GM18951 (cell line): ENCODE measurements around the gene ITGA7.
A peak's percentile ranks its signal among the peaks of the same experiment; 100 is the strongest.

Experiments used
- POLR2A ChIP-seq: IDR thresholded peaks from 4 replicates; pipeline ENCODE4 v1.6.1; 2011; ENCODE audit warnings: mild to moderate bottlenecking; ENCODE audit not compliant: insufficient read length, insufficient read depth; ENCODE audit errors: extremely low read depth
- in situ Hi-C: fragments of 300-500 bp; cut with MboI; formaldehyde crosslinking; loops from one replicate; pipeline ENCODE4 v1.12.0; 2022; ENCODE audit warnings: low sequenced_read_pairs, mixed read lengths, inconsistent platforms; ENCODE audit not compliant: unreplicated experiment

ITGA7 gene

DNA sequence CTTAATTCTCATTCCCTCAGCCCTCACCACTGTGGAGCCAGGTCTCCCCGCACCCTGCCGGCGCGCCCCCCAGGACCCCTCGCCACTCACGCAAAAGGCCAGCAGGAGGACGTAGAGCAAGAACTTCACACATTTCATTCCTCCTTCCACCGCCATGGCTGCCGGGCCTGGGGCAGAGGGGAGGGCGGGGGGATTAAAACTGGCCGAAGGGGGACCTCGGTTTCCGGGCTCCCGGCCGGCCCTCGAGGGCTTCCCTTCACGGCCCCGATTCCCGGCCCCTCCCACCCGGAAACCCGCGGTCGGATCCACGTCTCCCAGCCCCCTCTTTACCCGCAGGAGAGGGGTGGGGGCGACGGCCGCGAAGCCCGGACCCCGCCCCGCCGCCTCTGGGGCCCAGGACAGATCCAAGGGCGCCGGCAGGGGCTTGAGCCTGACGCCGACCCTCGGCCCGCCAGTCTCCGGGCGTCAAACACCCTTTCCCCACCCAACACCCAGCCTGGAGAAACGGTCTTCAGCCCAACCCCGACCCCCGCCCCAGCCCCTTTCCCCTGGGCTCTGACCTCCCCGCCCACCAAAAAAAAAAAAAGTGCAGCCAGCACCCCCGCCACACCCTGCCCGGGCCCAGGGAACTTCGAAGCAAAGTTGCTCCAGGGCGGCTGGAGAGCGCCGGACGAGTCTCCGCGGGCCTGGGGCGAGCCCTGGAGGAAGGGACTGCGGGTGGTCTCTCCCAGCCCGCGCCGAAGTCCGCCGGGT is 20.7 kb upstream of the ITGA7 start:
- TF ChIP-seq POLR2A: no peak
- in situ Hi-C loops: no loop called here

DNA sequence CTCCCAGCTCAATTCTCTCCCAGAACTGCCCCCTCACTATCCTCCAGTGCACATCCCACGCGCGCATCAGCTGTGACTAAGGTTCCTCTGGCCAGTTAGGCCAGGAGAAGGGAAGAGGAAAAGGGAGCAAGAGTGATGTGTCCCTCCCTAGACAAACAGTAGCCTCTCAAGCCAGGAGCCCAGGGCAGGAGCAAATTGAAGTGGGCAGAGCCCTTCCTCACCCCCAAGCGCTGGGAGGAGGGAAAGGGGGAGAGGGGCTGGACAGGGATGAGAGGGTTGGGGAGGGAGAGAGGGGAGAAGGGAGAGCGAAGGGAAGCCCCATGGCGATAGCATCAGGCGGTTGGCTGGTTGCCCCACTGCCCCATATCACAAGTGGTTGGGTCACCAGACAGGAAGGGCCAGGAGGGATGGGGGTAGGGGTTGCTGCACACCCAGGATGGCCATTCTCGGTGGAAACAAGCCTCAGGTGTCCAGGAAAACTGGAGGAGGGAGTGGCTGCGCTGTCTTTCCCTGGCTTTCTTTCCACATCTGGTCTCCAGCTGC is 20.0 kb upstream of the ITGA7 start:
- no peak for TF ChIP-seq POLR2A
- in situ Hi-C loops: no loop called here

DNA sequence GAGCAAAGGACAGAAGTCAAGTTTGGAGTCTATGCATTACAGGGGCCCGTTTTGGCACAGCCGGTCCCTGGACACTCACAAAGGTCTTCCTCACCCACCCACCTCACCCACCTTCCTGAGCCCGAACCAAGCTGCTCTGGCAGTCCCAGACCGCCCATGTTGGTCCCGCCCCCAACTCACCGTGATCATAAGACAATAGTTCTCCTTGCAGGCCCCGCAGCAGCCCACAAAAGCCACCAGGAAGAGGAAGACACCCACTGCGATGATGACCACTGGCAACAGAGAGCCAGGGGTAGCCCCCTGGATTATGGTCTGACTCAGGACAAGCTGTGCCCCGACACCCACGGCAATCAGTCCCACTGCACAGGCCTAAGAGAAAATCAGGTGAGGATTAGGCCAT is 19.3 kb upstream of the ITGA7 start:
- in situ Hi-C loops: no loop called here
- no peak for TF ChIP-seq POLR2A

DNA sequence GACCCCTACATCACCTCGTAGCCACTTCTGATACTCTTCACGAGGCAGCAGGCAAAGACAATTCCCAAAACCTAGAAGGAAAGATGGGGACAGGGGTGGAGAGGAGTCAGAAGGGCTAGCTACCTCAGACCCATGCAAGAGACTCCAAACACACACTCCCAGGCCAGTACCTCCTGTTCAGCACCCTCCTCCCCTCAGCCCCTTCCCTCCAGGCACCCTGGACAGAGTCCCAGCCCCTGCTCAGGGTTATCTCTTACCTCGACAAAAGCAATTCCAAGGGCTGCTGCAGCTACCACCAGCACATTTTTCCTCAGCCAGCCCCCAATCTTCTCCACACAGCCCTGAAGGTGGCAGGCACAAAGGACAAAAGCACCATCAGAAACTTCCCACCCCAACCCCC is 17.9 kb upstream of the ITGA7 start:
- in situ Hi-C loops: no loop called here
- TF ChIP-seq POLR2A: no peak

DNA sequence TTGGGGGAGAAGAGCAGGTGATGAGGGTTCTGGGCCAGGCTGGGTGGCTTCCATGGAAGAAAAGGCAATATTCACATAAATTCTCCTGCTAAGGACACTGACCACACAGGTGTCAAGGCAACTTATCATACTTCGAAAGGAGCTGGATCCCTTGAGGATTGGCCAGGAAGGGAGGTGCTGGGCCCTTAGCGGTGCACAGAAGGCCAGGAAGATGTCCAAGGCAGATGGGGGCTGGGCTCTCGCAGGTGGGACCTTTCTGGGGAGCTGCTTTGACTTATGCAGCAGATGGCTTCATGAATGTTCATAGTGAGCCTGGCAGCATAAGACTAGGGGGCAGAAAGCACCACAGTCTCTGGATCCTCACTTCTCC is 17.2 kb upstream of the ITGA7 start:
- in situ Hi-C loops: no loop called here
- TF ChIP-seq POLR2A: no peak

DNA sequence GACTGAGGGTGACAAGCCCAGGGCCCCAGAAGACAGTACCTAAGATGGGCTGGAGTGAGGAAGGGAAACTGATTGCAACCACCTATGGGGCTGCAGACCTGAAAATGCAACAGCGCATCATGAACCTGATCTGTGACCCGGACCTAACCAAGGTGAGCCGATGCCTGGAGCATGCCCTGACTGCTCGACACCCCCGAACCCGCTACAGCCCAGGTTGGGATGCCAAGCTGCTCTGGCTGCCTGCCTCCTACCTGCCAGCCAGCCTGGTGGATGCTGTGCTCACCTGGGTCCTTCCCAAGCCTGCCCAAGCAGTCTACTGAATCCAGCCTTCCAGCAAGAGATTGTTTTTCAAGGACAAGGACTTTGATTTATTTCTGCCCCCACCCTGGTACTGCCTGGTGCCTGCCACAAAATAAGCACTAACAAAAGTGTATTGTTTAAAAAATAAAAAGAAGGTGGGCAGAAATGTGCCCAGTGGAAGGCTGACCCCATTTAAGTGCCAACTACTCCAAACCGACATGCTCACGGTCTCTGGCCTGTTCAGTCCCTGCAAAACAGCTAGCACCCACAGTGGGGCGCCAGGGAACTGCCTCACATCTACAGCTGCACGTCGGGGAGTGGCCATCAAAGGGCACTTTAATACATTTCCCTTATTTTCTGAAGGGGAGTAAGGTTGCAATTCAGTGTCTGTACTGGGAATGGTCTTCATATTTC is 16.7 kb upstream of the ITGA7 start:
- in situ Hi-C loops: no loop called here
- no peak for TF ChIP-seq POLR2A

DNA sequence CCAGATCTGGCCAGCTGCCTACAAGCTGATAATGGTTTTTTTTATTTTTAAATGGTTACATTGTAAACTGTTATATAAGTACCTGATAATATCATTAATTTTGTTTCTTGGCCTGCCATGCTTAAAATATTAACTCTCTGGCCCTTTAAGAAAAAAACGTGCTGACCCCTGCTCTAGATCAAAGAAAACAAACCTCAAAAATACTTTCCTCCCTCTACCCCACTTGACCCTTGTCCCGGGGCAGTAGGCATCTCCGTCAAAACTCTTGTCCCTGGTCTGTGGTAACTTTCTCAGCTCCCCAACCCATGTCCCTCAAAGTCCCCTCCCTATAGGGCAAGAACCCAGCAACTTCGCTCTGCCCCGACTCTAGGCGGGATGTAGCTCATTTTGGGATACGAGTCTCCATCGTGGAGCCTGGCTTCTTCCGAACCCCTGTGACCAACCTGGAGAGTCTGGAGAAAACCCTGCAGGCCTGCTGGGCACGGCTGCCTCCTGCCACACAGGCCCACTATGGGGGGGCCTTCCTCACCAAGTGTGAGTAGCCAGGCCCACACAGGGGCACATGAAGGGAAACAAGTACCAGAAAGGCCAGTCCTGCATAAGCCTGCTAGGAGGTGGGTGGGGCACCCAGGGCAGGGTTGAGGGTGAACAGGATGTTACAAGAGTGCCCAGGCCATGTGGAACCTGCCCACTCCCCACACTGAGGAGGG is 16.0 kb upstream of the ITGA7 start:
- in situ Hi-C loops: no loop called here
- TF ChIP-seq POLR2A: peak; percentile 20

DNA sequence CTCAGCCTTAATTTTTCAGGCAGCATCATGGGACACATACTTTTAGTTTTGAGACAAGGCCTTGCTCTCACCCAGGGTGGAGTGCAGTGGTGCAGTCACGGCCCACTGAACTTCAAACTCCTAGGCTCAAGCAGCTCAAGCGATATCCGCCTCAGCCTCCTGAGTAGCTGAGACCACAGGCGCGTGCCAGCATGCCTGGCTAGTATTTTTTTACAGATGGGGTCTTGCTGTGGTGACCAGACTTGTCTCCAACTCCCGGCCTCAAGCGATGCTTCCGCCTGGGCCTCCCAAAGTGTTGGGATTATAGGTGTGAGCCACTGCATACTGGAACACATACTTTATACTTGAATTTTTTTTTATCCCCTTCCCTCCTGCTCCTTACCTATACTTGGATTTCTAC is 15.2 kb upstream of the ITGA7 start:
- in situ Hi-C loops: no loop called here
- no peak for TF ChIP-seq POLR2A

DNA sequence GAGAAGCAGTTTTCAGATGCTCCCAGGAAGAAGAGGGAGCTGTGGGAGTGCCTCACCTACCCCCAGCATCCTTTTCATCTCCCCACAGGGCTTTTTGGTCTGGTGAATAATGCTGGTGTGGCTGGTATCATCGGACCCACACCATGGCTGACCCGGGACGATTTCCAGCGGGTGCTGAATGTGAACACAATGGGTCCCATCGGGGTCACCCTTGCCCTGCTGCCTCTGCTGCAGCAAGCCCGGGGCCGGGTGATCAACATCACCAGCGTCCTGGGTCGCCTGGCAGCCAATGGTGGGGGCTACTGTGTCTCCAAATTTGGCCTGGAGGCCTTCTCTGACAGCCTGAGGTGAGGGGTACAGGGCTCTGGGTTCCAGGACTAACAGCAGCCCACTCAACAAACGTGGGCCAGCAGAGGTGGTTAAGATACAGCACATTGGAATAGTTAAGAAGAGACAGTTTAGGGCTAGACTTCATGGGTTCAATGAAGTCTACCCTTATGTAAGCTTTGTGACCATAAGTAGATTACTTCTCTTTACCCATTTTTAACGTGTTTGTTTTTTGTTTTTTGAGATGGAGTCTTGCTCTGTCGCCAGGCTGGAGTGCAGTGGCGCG is 14.0 kb upstream of the ITGA7 start:
- TF ChIP-seq POLR2A: no peak
- in situ Hi-C loops: no loop called here

DNA sequence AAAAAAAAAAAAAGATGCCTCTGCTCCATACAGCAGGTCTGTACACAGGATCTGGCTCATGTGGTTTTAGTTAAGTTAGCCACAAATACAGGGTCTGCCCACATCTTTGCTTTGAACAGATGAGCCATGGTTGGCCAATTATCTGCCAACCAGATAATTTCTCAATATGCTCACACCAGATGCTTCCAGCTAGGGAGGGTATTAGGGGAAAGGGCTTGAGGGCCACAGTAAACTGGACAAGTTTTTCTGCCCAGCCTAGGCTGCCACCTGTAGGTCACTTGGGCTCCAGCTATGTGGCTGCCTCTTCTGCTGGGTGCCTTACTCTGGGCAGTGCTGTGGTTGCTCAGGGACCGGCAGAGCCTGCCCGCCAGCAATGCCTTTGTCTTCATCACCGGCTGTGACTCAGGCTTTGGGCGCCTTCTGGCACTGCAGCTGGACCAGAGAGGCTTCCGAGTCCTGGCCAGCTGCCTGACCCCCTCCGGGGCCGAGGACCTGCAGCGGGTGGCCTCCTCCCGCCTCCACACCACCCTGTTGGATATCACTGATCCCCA is 13.3 kb upstream of the ITGA7 start:
- in situ Hi-C loops: no loop called here
- no peak for TF ChIP-seq POLR2A

DNA sequence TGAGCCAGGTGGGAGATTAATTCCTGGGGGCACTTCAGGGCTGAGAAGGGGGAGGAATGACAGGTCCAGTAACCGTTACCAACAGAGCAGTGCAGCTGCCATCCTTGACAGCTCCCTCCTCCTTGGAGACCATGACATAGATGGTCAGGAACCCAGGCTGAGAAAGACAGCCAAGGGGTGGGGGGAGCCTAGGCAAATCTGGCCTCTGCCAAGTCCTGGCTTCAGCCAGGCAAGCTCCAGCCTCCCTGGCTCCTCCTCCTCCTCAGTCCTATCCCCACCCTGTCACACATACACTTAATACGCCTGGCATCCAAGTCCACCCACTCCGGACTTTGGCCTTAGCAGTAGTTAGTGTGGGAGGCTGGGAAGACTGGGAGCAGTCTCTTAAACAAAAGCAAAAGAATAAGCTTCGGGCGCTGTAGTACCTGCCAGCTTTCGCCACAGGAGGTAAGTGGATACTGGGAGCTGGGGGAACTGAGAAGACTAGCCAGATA is 12.4 kb upstream of the ITGA7 start, which contains the start of gene RDH5:
TSS of gene RDH5 (plus strand) at position 323 of the 494 bp plus-strand sequence. CDS start 792 bp downstream, outside the sequence.
- no peak for TF ChIP-seq POLR2A
- in situ Hi-C loops: no loop called here

DNA sequence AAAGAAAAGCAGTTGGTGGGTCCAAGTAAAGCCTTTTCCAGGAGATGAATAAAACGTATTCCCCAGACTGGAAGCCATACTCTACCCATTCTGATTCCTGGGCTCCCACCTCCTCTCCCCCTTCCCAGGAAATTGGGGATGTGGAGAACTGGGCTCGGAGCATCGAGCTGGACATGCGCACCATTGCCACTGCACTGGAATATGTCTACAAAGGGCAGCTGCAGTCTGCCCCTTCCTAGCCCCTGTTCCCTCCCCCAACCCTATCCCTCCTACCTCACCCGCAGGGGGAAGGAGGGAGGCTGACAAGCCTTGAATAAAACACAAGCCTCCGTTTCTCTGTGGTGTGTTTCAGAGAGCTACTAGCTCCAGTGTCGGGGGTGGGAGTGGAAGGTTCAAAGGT is 11.7 kb upstream of the ITGA7 start:
- in situ Hi-C loops: no loop called here
- no peak for TF ChIP-seq POLR2A
